Lower leg skin (tissue), 3 donors: ENCODE data around the gene TMEM200B.

ENCODE experiments used
- CTCF ChIP-seq, 3 donors: fragments of 450-650 bp; IDR thresholded peaks; one replicate each; pipeline ENCODE4 v1.5.1; 2016; ENCODE audit warnings: antibody characterized with exemption in 3 of 3, mild to moderate bottlenecking in 3 of 3, moderate library complexity in 2 of 3
- POLR2A ChIP-seq, 2 donors: fragments of 450-650 bp; IDR thresholded peaks; one replicate each; pipeline ENCODE4 v1.6.1; 2016 to 2017; ENCODE audit warnings: antibody characterized with exemption in 2 of 2, mild to moderate bottlenecking in 1 of 2, moderate library complexity in 1 of 2

DNA sequence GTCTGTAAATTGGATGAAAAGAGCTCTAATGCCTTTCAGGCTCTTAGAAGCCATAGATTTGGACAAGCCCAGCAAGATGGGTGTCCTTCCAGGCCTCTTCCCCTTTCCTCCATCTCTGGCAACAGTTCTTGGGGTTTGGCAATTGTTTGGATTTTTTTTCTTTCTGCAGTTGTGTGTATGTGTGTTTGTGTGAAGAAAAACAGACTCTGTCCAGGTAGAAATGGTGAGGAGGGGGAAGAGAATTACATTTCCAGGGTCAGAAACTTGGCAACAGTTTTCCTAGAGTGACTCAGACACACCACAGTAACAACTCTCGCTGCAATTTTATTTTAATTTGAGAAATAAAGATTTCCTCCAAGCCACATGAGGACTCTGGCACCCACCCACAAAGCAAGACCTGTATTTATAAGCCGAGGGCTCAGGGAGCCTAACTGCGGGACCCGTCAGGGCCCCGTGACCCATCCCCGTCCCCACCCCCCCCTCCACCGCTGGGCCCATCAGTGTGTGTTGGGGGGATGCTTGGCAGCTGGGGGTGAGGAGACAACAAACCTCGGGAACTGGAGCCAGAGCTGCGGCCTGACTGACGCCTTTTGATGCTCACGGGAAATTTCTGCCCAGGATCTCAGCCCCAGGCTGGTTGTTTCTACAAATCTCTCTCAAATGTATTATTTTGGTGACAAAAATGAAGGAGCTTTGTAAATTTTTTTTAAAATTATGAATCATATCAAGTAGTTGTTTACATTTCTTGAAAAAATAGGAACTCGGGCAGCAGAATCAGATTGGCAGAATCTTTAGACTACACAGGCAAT lies 4.4 kb downstream of the TMEM200B start:
- no peak for TF ChIP-seq CTCF (IDR thresholded peaks at IDR 0.05)
- no peak for TF ChIP-seq POLR2A (IDR thresholded peaks at IDR 0.05)
